Psoas muscle (tissue), 8 donors: ENCODE results near the gene RIPOR3. TPM values are rescaled to one million over a fixed set of nuclear protein-coding genes. Genes with fewer than 3 reads are reported as not detected.
A peak's percentile ranks its signal among the peaks of the same experiment; 100 is the strongest.

Source experiments
- ATAC-seq, 4 donors: fragments of 200-7000 bp; cut with Tn5 transposase; one replicate each; pipeline ENCODE4 v1.9.1; 2020; ENCODE audit warnings: moderate library complexity in 3 of 4, mild to moderate bottlenecking in 2 of 4
- DNase-seq, 2 donors: peaks; one replicate each; pipeline ENCODE4 v3.0.0-alpha.2; 2020
- H3K27ac ChIP-seq: fragments of 200-600 bp; one replicate; pipeline ENCODE4 v1.8.0; 2022
- H3K27me3 ChIP-seq, 3 donors: fragments of 200-600 bp in 1 of 3; one replicate each; pipeline versions ENCODE4 v1.6.1 to v1.8.0; 2013 to 2022; ENCODE audit warnings: low read length in 2 of 3, mild to moderate bottlenecking in 2 of 3, moderate library complexity in 1 of 3; ENCODE audit not compliant: insufficient read depth in 3 of 3
- H3K36me3 ChIP-seq, 2 donors: fragments of 200-600 bp in 1 of 2; one replicate each; pipeline versions ENCODE4 v1.6.1 to v1.8.0; 2013 to 2022; ENCODE audit warnings: low read depth in 1 of 2, mild to moderate bottlenecking in 1 of 2, moderate library complexity in 1 of 2; ENCODE audit not compliant: insufficient read depth in 1 of 2
- H3K4me1 ChIP-seq: fragments of 200-600 bp; one replicate; pipeline ENCODE4 v1.8.0; 2022
- H3K4me3 ChIP-seq: fragments of 200-600 bp; one replicate; pipeline ENCODE4 v1.8.0; 2022; ENCODE audit warnings: mild to moderate bottlenecking
- H3K9me3 ChIP-seq: fragments of 200-600 bp; one replicate; pipeline ENCODE4 v1.8.0; 2022
- CTCF ChIP-seq: fragments of 200-600 bp; IDR thresholded peaks from one replicate; pipeline ENCODE4 v1.8.0; 2022; ENCODE audit warnings: antibody characterized with exemption
- WGBS, 3 donors: extraction: QIAGEN DNeasy Blood & Tissue Kit; methylation state at CpG; one replicate each; pipeline versions ENCODE4 v1.1.6 to v1.1.7; 2013; 5-methylcytosine and 5-hydroxymethylcytosine counted together
- intact Hi-C, 2 donors: fragments of 100-400 bp; cut with DNase I; formaldehyde crosslinking; loops; one replicate each; pipeline versions ENCODE4 v1.11.0 to v1.14.2; 2022
- polyA plus RNA-seq, 3 donors: library from polyadenylated mRNA; stranded (reverse); fragments of 200-250 nt; gene quantifications; one replicate each; pipeline ENCODE4 v1.2.3, GENCODE V29; 2013
- total RNA-seq, 4 donors: library from RNA; stranded (reverse); fragmentation: NEBNext Ultra II Directional in 2 of 4; extraction: Animal tissue kit (Norgen Biotek cat#: 25700) in 2 of 4; gene quantifications; one replicate each; pipeline versions ENCODE4 v1.2.1 to v1.2.4, GENCODE V29; 2021 to 2023
- donor health status: healthy with polysubstance abuse.
- donor health status: DM: no; HTN: no; CAD: no; lungs with moderate emphysema.
- donor health status: Bipolar disorder and iron deficiency.
- donor health status: healthy.
- donor health status: DM: yes; HTN: yes; CAD: no.
- donor health status: DM: no; HTN: no; CAD: no.
- donor health status: DM: no; HTN: no; CAD: no.
- donor health status: DM: yes; HTN: yes; CAD: no.

RIPOR3 gene
- total and polyA plus RNA-seq, 7 donors: 3.1 to 5.7 (median 5.2) TPM

- H3K9me3 ChIP-seq: no peaks in the 10 kb centered on the region
- DNase-seq (no peak), ATAC-seq (no peak)
- peaks cover 23% of the 10 kb centered on the region for H3K4me1 ChIP-seq
- intact Hi-C loops: loop anchor here (2.0 to 5.0 kb wide), 2 partner anchors 392 to 394 kb away; no protein-coding TSS in a partner anchor
- 91 to 94% (median 91%) methylated on average over 21 of the region's 21 CpGs for WGBS, 3 donors
- H3K27ac ChIP-seq: no peak overlapping the region
- H3K4me3 ChIP-seq: no peak overlapping the region
- H3K36me3 ChIP-seq: peaks cover 7 to 85% of the 10 kb centered on the region in 2 donors
- H3K27me3 ChIP-seq: no peaks in the 10 kb centered on the region
- no peak for TF ChIP-seq CTCF
These were observed 110.3 kb downstream of the RIPOR3 start for GRCh38 chr20:50580842-50581544.

GRCh38 chr20:50580016-50580747, 111.2 kb downstream of the RIPOR3 start:
- peak; percentile 85 for TF ChIP-seq CTCF
- peak; percentile 52 to 59 (median 55) for ATAC-seq
- intact Hi-C loops: loop anchor here (2.0 to 5.0 kb wide), 2 partner anchors 391 to 393 kb away; no protein-coding TSS in a partner anchor
- 43 to 51% (median 48%) methylated on average over 17 of the region's 17 CpGs for WGBS, 3 donors
- no peak overlapping the region for H3K27ac ChIP-seq
- H3K4me3 ChIP-seq: no peak overlapping the region
- DNase-seq: peak; percentile 80 to 88
- no peaks in the 10 kb centered on the region for H3K9me3 ChIP-seq
- no peaks in the 10 kb centered on the region for H3K27me3 ChIP-seq
- H3K36me3 ChIP-seq: peaks cover 7 to 84% of the 10 kb centered on the region in 2 donors
- peaks cover 28% of the 10 kb centered on the region for H3K4me1 ChIP-seq

GRCh38 chr20:50579511-50579910, 111.8 kb downstream of the RIPOR3 start:
- no peak for ATAC-seq
- DNase-seq: no peak
- H3K4me3 ChIP-seq: no peak overlapping the region
- no peaks in the 10 kb centered on the region for H3K27me3 ChIP-seq
- WGBS, 3 donors: 80 to 84% (median 82%) methylated on average over 10 of the region's 10 CpGs
- H3K9me3 ChIP-seq: no peaks in the 10 kb centered on the region
- peaks cover 7 to 84% of the 10 kb centered on the region in 2 donors for H3K36me3 ChIP-seq
- TF ChIP-seq CTCF: no peak
- H3K4me1 ChIP-seq: peaks cover 28% of the 10 kb centered on the region
- H3K27ac ChIP-seq: no peak overlapping the region
- intact Hi-C loops: loop anchor here in 1 of 2 donors (5.0 kb wide), 2 partner anchors 97 to 117 kb away; no protein-coding TSS in a partner anchor

- 64 to 74% (median 68%) methylated on average over 5 of the region's 5 CpGs for WGBS, 3 donors
These were observed 112.6 kb downstream of the RIPOR3 start for GRCh38 chr20:50578778-50579165.

More at GRCh38 chr20:50578778-50579165, 112.6 kb downstream of the RIPOR3 start:
- DNase-seq (no peak), ATAC-seq (no peak)
- TF ChIP-seq CTCF: no peak
- no peaks in the 10 kb centered on the region for H3K27me3 ChIP-seq
- intact Hi-C loops: loop anchor here in 1 of 2 donors (5.0 kb wide), 2 partner anchors 96 to 116 kb away; no protein-coding TSS in a partner anchor
- H3K27ac ChIP-seq: peak overlapping the region; percentile 92
- H3K4me1 ChIP-seq: peaks cover 34% of the 10 kb centered on the region
- H3K4me3 ChIP-seq: no peak overlapping the region
- no peaks in the 10 kb centered on the region for H3K9me3 ChIP-seq
- peaks cover 3 to 78% of the 10 kb centered on the region in 2 donors for H3K36me3 ChIP-seq
